H9 (cell line): Measurements from ENCODE around the gene ST8SIA6. TPM values are rescaled to one million over a fixed set of nuclear protein-coding genes. Genes with fewer than 3 reads are reported as not detected.

Source experiments
- DNase-seq: peaks from one replicate; pipeline ENCODE4 v3.0.0-alpha.2; 2017
- H2AFZ ChIP-seq: one replicate; pipeline ENCODE4 v1.6.1; 2013; ENCODE audit warnings: mild to moderate bottlenecking, low read length, control low read depth, moderate library complexity
- H2AK5ac ChIP-seq: 2 replicates; pipeline ENCODE4 v1.6.1; 2013; ENCODE audit warnings: low read length, control low read depth, mixed read lengths; ENCODE audit not compliant: insufficient read length
- H2BK120ac ChIP-seq: one replicate; pipeline ENCODE4 v1.6.1; 2013; ENCODE audit warnings: low read depth, mild to moderate bottlenecking, low read length, control low read depth, inconsistent platforms; ENCODE audit not compliant: poor library complexity, severe bottlenecking
- H2BK12ac ChIP-seq: 2 replicates; pipeline ENCODE4 v1.6.1; 2013; ENCODE audit warnings: low read length, control low read depth, mixed read lengths, low read depth; ENCODE audit not compliant: insufficient read length
- H2BK15ac ChIP-seq: 2 replicates; pipeline ENCODE4 v1.6.1; 2013; ENCODE audit warnings: low read depth, low read length, control low read depth
- H2BK20ac ChIP-seq: one replicate; pipeline ENCODE4 v1.6.1; 2013; ENCODE audit warnings: low read depth, mild to moderate bottlenecking, low read length, control low read depth, inconsistent platforms; ENCODE audit not compliant: poor library complexity, severe bottlenecking
- H2BK5ac ChIP-seq: 2 replicates; pipeline ENCODE4 v1.6.1; 2013; ENCODE audit warnings: low read length, control low read depth, mixed read lengths; ENCODE audit not compliant: insufficient read length
- H3K14ac ChIP-seq: 2 replicates; pipeline ENCODE4 v1.6.1; 2013; ENCODE audit warnings: low read length, control low read depth; ENCODE audit not compliant: insufficient read depth
- H3K18ac ChIP-seq: 2 replicates; pipeline ENCODE4 v1.6.1; 2013; ENCODE audit warnings: low read depth, mild to moderate bottlenecking, mixed read lengths, low read length, control low read depth; ENCODE audit not compliant: insufficient read length
- H3K23ac ChIP-seq: 2 replicates; pipeline ENCODE4 v1.6.1; 2013; ENCODE audit warnings: low read length, control low read depth, mixed read lengths, low read depth; ENCODE audit not compliant: insufficient read length
- H3K23me2 ChIP-seq: 2 replicates; pipeline ENCODE4 v1.6.1; 2013; ENCODE audit warnings: low read depth, mild to moderate bottlenecking, mixed read lengths, low read length, control low read depth; ENCODE audit not compliant: insufficient read length, poor library complexity, severe bottlenecking
- H3K27ac ChIP-seq: 2 replicates; pipeline ENCODE4 v1.5.1; 2013; ENCODE audit warnings: low read length, control low read depth, mixed read lengths, low read depth; ENCODE audit not compliant: insufficient read length
- H3K27me3 ChIP-seq: 2 replicates; pipeline ENCODE4 v1.6.1; 2013; ENCODE audit warnings: low read length, control low read depth, inconsistent platforms; ENCODE audit not compliant: insufficient read depth
- H3K4ac ChIP-seq: 2 replicates; pipeline ENCODE4 v1.6.1; 2013; ENCODE audit warnings: low read depth, mild to moderate bottlenecking, control low read depth, inconsistent platforms, low read length, moderate library complexity
- H3K4me1 ChIP-seq: 2 replicates; pipeline ENCODE4 v1.6.1; 2013; ENCODE audit warnings: low read length, control low read depth, inconsistent platforms; ENCODE audit not compliant: insufficient read depth
- H3K4me2 ChIP-seq: 2 replicates; pipeline ENCODE4 v1.6.1; 2013; ENCODE audit warnings: low read length, control low read depth, mixed read lengths; ENCODE audit not compliant: insufficient read length, insufficient read depth
- H3K56ac ChIP-seq: 2 replicates; pipeline ENCODE4 v1.6.1; 2013; ENCODE audit warnings: low read depth, mild to moderate bottlenecking, mixed read lengths, low read length, control low read depth; ENCODE audit not compliant: insufficient read length
- H3K79me1 ChIP-seq: 2 replicates; pipeline ENCODE4 v1.6.1; 2013; ENCODE audit warnings: low read depth, mild to moderate bottlenecking, moderate library complexity, low read length, control low read depth, inconsistent platforms; ENCODE audit not compliant: insufficient read depth, poor library complexity, severe bottlenecking
- H3K79me2 ChIP-seq: 2 replicates; pipeline ENCODE4 v1.6.1; 2013; ENCODE audit warnings: low read length, control low read depth, inconsistent platforms; ENCODE audit not compliant: insufficient read depth
- H3K9ac ChIP-seq: 2 replicates; pipeline ENCODE4 v1.6.1; 2013; ENCODE audit warnings: low read length, control low read depth, mixed read lengths; ENCODE audit not compliant: insufficient read length; ENCODE audit errors: extremely low read depth
- H3K9me3 ChIP-seq: one replicate; pipeline ENCODE4 v1.6.1; 2013; ENCODE audit warnings: low read depth, low read length, inconsistent platforms; ENCODE audit not compliant: control insufficient read depth
- H3T11ph ChIP-seq: one replicate; pipeline ENCODE4 v1.6.1; 2013; ENCODE audit warnings: mild to moderate bottlenecking, low read length, control low read depth, inconsistent platforms
- H4K20me1 ChIP-seq: one replicate; pipeline ENCODE4 v1.6.1; 2013; ENCODE audit not compliant: control insufficient read depth, insufficient read length, insufficient read depth
- H4K5ac ChIP-seq: 2 replicates; pipeline ENCODE4 v1.6.1; 2013; ENCODE audit warnings: low read depth, mild to moderate bottlenecking, mixed read lengths, low read length, control low read depth; ENCODE audit not compliant: insufficient read length
- H4K8ac ChIP-seq: replicated peaks from 2 replicates; pipeline ENCODE4 v1.6.1; 2013; ENCODE audit warnings: low read length, control low read depth, mixed read lengths, low read depth; ENCODE audit not compliant: insufficient read length
- H4K91ac ChIP-seq: 2 replicates; pipeline ENCODE4 v1.6.1; 2013; ENCODE audit warnings: low read depth, mild to moderate bottlenecking, moderate library complexity, mixed read lengths, low read length, control low read depth; ENCODE audit not compliant: insufficient read length
- H3K27ac Mint-ChIP-seq, 3 experiments: 2 replicates in 2 of 3; 3 replicates in 1 of 3; pipeline ENCODE4 v1.8.0; 2020 to 2021; ENCODE audit warnings: mixed read lengths in 3 of 3, mild to moderate bottlenecking in 1 of 3, moderate library complexity in 1 of 3
- H3K27me3 Mint-ChIP-seq: 2 replicates; pipeline ENCODE4 v1.8.0; 2021; ENCODE audit warnings: low read depth, mild to moderate bottlenecking, moderate library complexity, mixed read lengths
- H3K36me3 Mint-ChIP-seq, 3 experiments: 2 replicates in 2 of 3; 3 replicates in 1 of 3; pipeline ENCODE4 v1.8.0; 2020 to 2021; ENCODE audit warnings: low read depth in 3 of 3, mixed read lengths in 3 of 3; ENCODE audit not compliant: insufficient read depth in 1 of 3
- H3K4me1 Mint-ChIP-seq, 2 experiments: 2 replicates each; pipeline ENCODE4 v1.8.0; 2020; ENCODE audit warnings: mixed read lengths in 2 of 2
- H3K4me3 Mint-ChIP-seq, 2 experiments: 2 replicates in 1 of 2; 3 replicates in 1 of 2; pipeline ENCODE4 v1.8.0; 2020 to 2021; ENCODE audit warnings: mild to moderate bottlenecking in 2 of 2, mixed read lengths in 2 of 2, moderate library complexity in 1 of 2
- H3K9me3 Mint-ChIP-seq, 2 experiments: 2 replicates in 1 of 2; 3 replicates in 1 of 2; pipeline ENCODE4 v1.8.0; 2020; ENCODE audit warnings: mild to moderate bottlenecking in 2 of 2, mixed read lengths in 2 of 2, moderate library complexity in 1 of 2
- CTCF ChIP-seq: fragments of 200-600 bp; sonication (generic); conservative IDR thresholded peaks from 3 replicates; pipeline ENCODE4 v1.8.0; 2021; ENCODE audit warnings: antibody characterized with exemption, mild to moderate bottlenecking
- WGBS: extraction: QIAGEN DNeasy Blood & Tissue Kit; methylation state at CpG from one replicate; pipeline ENCODE4 v1.1.7; 2013; ENCODE audit warnings: missing lambda C conversion rate, low lambda C conversion rate, mixed read lengths; ENCODE audit not compliant: insufficient read length; ENCODE audit errors: extremely low coverage; 5-methylcytosine and 5-hydroxymethylcytosine counted together
- total RNA-seq: library from RNA; stranded (reverse); gene quantifications from 2 replicates; pipeline ENCODE4 v1.2.1, GENCODE V29; 2021

ST8SIA6 gene
- total RNA-seq, 1 experiment from 2014 or later, result 0.37 TPM

GRCh38 chr10:17418249-17418648 is 36.1 kb downstream of the ST8SIA6 start:
- no peak overlapping the region for H2BK15ac ChIP-seq
- H2AK5ac ChIP-seq, result no peak overlapping the region
- Mint-ChIP-seq H3K36me3 (no peaks in the 10 kb centered on the region), H3K27me3 (no peaks in the 10 kb centered on the region), H3K9me3 (no peaks in the 10 kb centered on the region; a peak in 1 of 5 replicates), H3K4me3 (no peak overlapping the region), H3K4me1 (peaks cover 10 to 16% of the 10 kb centered on the region in 2 experiments), H3K27ac (no peak overlapping the region)
- H3K23ac ChIP-seq, result no peak overlapping the region
- no peak overlapping the region for H3T11ph ChIP-seq
- H3K23me2 ChIP-seq, result no peaks in the 10 kb centered on the region
- H4K5ac ChIP-seq, result no peak overlapping the region
- H3K9ac ChIP-seq, result no peak overlapping the region
- no peak for DNase-seq
- H3K14ac ChIP-seq, result no peak overlapping the region
- H2BK20ac ChIP-seq, result no peak overlapping the region
- H3K18ac ChIP-seq, result no peak overlapping the region
- no peak overlapping the region for H4K8ac ChIP-seq
- H3K79me2 ChIP-seq, result no peaks in the 10 kb centered on the region
- H4K20me1 ChIP-seq, result no peaks in the 10 kb centered on the region
- H3K27ac ChIP-seq, result no peak overlapping the region
- H3K27me3 ChIP-seq, result no peaks in the 10 kb centered on the region
- H2BK12ac ChIP-seq, result no peak overlapping the region
- H3K79me1 ChIP-seq, result no peaks in the 10 kb centered on the region
- no peak overlapping the region for H2BK5ac ChIP-seq
- H3K9me3 ChIP-seq, result no peaks in the 10 kb centered on the region
- H2AFZ ChIP-seq, result no peak overlapping the region
- no peak overlapping the region for H3K56ac ChIP-seq
- no CpG with 5 or more reads among the region's 2 CpGs for WGBS
- H3K4me2 ChIP-seq, result no peak overlapping the region
- H3K4ac ChIP-seq, result no peak overlapping the region
- H2BK120ac ChIP-seq, result no peak overlapping the region
- no peak for TF ChIP-seq CTCF
- no peak overlapping the region for H4K91ac ChIP-seq
- H3K4me1 ChIP-seq, result no peaks in the 10 kb centered on the region
